ENCODE results near the gene ELOVL6. TPM values are rescaled to one million over a fixed set of nuclear protein-coding genes. Genes with fewer than 3 reads are reported as not detected.

ELOVL6 gene, protein sequence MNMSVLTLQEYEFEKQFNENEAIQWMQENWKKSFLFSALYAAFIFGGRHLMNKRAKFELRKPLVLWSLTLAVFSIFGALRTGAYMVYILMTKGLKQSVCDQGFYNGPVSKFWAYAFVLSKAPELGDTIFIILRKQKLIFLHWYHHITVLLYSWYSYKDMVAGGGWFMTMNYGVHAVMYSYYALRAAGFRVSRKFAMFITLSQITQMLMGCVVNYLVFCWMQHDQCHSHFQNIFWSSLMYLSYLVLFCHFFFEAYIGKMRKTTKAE
- total RNA-seq: 18.1 and 50.9 TPM in 2 replicates

GRCh38 chr4:110198435-110199416 is at the start of gene ELOVL6:
Gene ELOVL6, minus strand, starts transcription at chr4:110198615. Its CDS starts 280 bp downstream, at chr4:110198335.

